HepG2 (cell line): ENCODE results near the gene PGRMC1. TPM values are rescaled to one million over a fixed set of nuclear protein-coding genes. Genes with fewer than 3 reads are reported as not detected.
"Not testable (repeated sequence)": the region's sequence is repeated elsewhere in the genome, so short reads cannot be mapped to it uniquely, and the experiment has no call there.

Source experiments
- ATAC-seq: fragments of 200-7000 bp; cut with Tn5 transposase; 3 replicates; pipeline ENCODE4 v1.9.1; 2020; ENCODE audit warnings: mild to moderate bottlenecking, moderate library complexity
- BruUV-seq: library from RNA; stranded (reverse); fragments of 400-500 nt; replicated peaks from 2 replicates; lab custom pipeline; 2021; lab: Mats Ljungman, UMichigan
- CTCF ChIA-PET: fragments of 300-600 bp; formaldehyde crosslinking; extraction: SDS; loops from one replicate; lab custom pipeline; 2021; ENCODE audit warnings: low total read pairs, inconsistent platforms, low intra/inter-chr PET ratio; lab: Yijun Ruan, JAX
- POLR2A ChIA-PET: fragments of 350-600 bp; sonication (Branson Sonifier 250); formaldehyde crosslinking; loops from one replicate; lab custom pipeline; 2020; ENCODE audit warnings: antibody characterized with exemption, inconsistent platforms; lab: Yijun Ruan, JAX
- DNase-seq: peaks from one replicate; pipeline ENCODE4 v3.0.0-alpha.2; 2015; ENCODE audit warnings: low spot score
- FAIRE-seq: peaks from 3 replicates; lab custom pipeline; 2011; peaks lifted over from hg19 to GRCh38; lab: Jason Lieb, UNC
- H2AFZ ChIP-seq: one replicate; pipeline ENCODE4 v1.6.1; 2011; ENCODE audit warnings: low read length, inconsistent platforms
- H3K27ac ChIP-seq: fragments of 300-600 bp; 3 replicates; pipeline ENCODE4 v1.8.0; 2011; ENCODE audit warnings: mixed run types, mild to moderate bottlenecking, mixed read lengths, low read length, inconsistent platforms; ENCODE audit not compliant: insufficient read depth; ENCODE audit errors: extremely low read length
- H3K27me3 ChIP-seq, 2 experiments: fragments of 200-600 bp in 1 of 2; 2 replicates in 1 of 2; 3 replicates in 1 of 2; pipeline versions ENCODE4 v1.6.0 to v1.8.0; 2011; ENCODE audit warnings: low read length in 2 of 2, mild to moderate bottlenecking in 2 of 2, moderate library complexity in 2 of 2, inconsistent platforms in 1 of 2; ENCODE audit not compliant: insufficient read depth in 2 of 2, control insufficient read depth in 1 of 2
- H3K36me3 ChIP-seq, 2 experiments: fragments of 200-600 bp in 1 of 2; replicated peaks in 1 of 2; 2 replicates in 1 of 2; 3 replicates in 1 of 2; pipeline versions ENCODE4 v1.5.1 to v1.8.0; 2011; ENCODE audit warnings: low read length in 2 of 2, inconsistent platforms in 1 of 2; ENCODE audit not compliant: insufficient read depth in 2 of 2, control insufficient read depth in 1 of 2
- H3K4me1 ChIP-seq: 2 replicates; pipeline ENCODE4 v1.5.1; 2012; ENCODE audit warnings: low read length, inconsistent platforms; ENCODE audit not compliant: insufficient read depth
- H3K4me2 ChIP-seq: 2 replicates; pipeline ENCODE4 v1.6.0; 2011; ENCODE audit warnings: low read depth, low read length, inconsistent platforms
- H3K4me3 ChIP-seq, 3 experiments: fragments of 200-600 bp in 1 of 3; sonication (generic), shearing (Covaris generic) in 1 of 3; replicated peaks in 1 of 3; 2 replicates each; pipeline ENCODE4 v1.5.1; 2011 to 2016; ENCODE audit warnings: low read length in 3 of 3, inconsistent platforms in 2 of 3, low read depth in 2 of 3, mild to moderate bottlenecking in 2 of 3, control low read depth in 1 of 3, mixed read lengths in 1 of 3; ENCODE audit not compliant: insufficient read depth in 1 of 3
- H3K79me2 ChIP-seq: one replicate; pipeline ENCODE4 v1.6.1; 2011; ENCODE audit warnings: low read length, inconsistent platforms; ENCODE audit not compliant: insufficient read depth
- H3K9ac ChIP-seq: 2 replicates; pipeline ENCODE4 v1.6.0; 2011; ENCODE audit warnings: mild to moderate bottlenecking, low read depth, low read length, inconsistent platforms; ENCODE audit not compliant: insufficient read depth
- H3K9me3 ChIP-seq: 2 replicates; pipeline ENCODE4 v1.5.1; 2012; ENCODE audit warnings: mild to moderate bottlenecking, low read length
- H4K20me1 ChIP-seq: 2 replicates; pipeline ENCODE4 v1.6.0; 2011; ENCODE audit warnings: inconsistent platforms, mild to moderate bottlenecking, low read length, moderate library complexity; ENCODE audit not compliant: insufficient read depth
- ADNP ChIP-seq: sonication (generic); formaldehyde crosslinking; IDR thresholded peaks from 2 replicates; pipeline ENCODE4 v1.4.0; 2020; ENCODE audit warnings: missing genetic modification reagents
- KLF9 ChIP-seq: IDR thresholded peaks from 2 replicates; pipeline ENCODE4 v1.6.1; 2016; ENCODE audit warnings: low read depth
- NFIC ChIP-seq: IDR thresholded peaks from 2 replicates; pipeline ENCODE4 v1.6.1; 2012; ENCODE audit warnings: mild to moderate bottlenecking, low read length, inconsistent platforms
- PHB2 ChIP-seq: fragments of 450-650 bp; IDR thresholded peaks from 2 replicates; pipeline ENCODE4 v1.6.1; 2018; ENCODE audit not compliant: partially characterized antibody
- POLR2AphosphoS2 ChIP-seq: IDR thresholded peaks from 2 replicates; pipeline ENCODE4 v1.6.1; 2011; ENCODE audit warnings: low read depth, low read length, improper control_type of control experiment
- SALL2 ChIP-seq: sonication (generic); formaldehyde crosslinking; IDR thresholded peaks from 2 replicates; pipeline ENCODE4 v1.8.1; 2023; ENCODE audit warnings: mild to moderate bottlenecking, missing genetic modification reagents, inconsistent platforms
- ZBTB7B ChIP-seq: sonication (generic); formaldehyde crosslinking; IDR thresholded peaks from 2 replicates; pipeline ENCODE4 v1.4.0; 2020; ENCODE audit warnings: missing genetic modification reagents
- ZFP36 ChIP-seq: fragments of 150-350 bp; IDR thresholded peaks from 2 replicates; pipeline ENCODE4 v1.6.1; 2018; ENCODE audit warnings: borderline replicate concordance, low read length, low read depth; ENCODE audit not compliant: partially characterized antibody
- ZNF12 ChIP-seq: sonication (generic); formaldehyde crosslinking; IDR thresholded peaks from 2 replicates; pipeline ENCODE4 v1.5.0; 2020; ENCODE audit warnings: missing genetic modification reagents
- ZNF558 ChIP-seq: sonication (generic); formaldehyde crosslinking; IDR thresholded peaks from 2 replicates; pipeline ENCODE4 v1.9.0; 2022; ENCODE audit warnings: mild to moderate bottlenecking, missing genetic modification reagents, borderline replicate concordance
- ZNF589 ChIP-seq: sonication (generic); formaldehyde crosslinking; conservative IDR thresholded peaks from 2 replicates; pipeline ENCODE4 v1.8.0; 2022; ENCODE audit warnings: mild to moderate bottlenecking, moderate library complexity, missing genetic modification reagents
- WGBS: methylation state at CpG from one replicate; pipeline ENCODE4 v1.1.6; 2017; ENCODE audit warnings: low lambda C conversion rate; 5-methylcytosine and 5-hydroxymethylcytosine counted together
- in situ Hi-C: cut with HindIII; loops from 2 replicates; pipeline ENCODE4 v1.10.0; 2017; ENCODE audit warnings: low pct_unique_long_range_greater_than_20kb; ENCODE audit not compliant: extremely low pct_ligation_motif_present
- intact Hi-C: fragments of 100-400 bp; cut with micrococcal nuclease; formaldehyde crosslinking; loops from one replicate; pipeline ENCODE4 v1.10.0; 2022; ENCODE audit not compliant: unreplicated experiment
- polyA plus RNA-seq, 8 experiments: library from polyadenylated mRNA; depleted of rRNA in 3 of 8; stranded (reverse) in 7 of 8; unstranded in 1 of 8; fragments of >200 nt; fragmentation: Illumina TruSeq in 4 of 8; extraction: Trizol in 4 of 8; gene quantifications; 2 replicates each; pipeline versions ENCODE4 v1.2.1 to v1.2.3, GENCODE V29; 2011 to 2016; ENCODE audit warnings: low read depth in 4 of 8, missing spikeins in 1 of 8, mixed read lengths in 1 of 8; ENCODE audit not compliant: insufficient read depth in 1 of 8
- total RNA-seq, 5 experiments: library from RNA; depleted of rRNA; stranded (reverse); fragments of >200 nt; fragmentation: Illumina TruSeq; extraction: Trizol; gene quantifications; 2 replicates each; pipeline ENCODE4 v1.2.3, GENCODE V29; 2016; ENCODE audit warnings: low read depth in 1 of 5
- TF ChIP-seq, protein P1 (sequence below): sonication (generic); formaldehyde crosslinking; IDR thresholded peaks from 2 replicates; pipeline ENCODE4 v1.5.0; 2020; ENCODE audit warnings: mild to moderate bottlenecking, missing genetic modification reagents

PGRMC1 gene
- total and polyA plus RNA-seq, 2 of the 13 experiments (the other 11 are each of a cell fraction or from before 2014, with no cell fraction given) = 44.7 to 124 TPM

DNA sequence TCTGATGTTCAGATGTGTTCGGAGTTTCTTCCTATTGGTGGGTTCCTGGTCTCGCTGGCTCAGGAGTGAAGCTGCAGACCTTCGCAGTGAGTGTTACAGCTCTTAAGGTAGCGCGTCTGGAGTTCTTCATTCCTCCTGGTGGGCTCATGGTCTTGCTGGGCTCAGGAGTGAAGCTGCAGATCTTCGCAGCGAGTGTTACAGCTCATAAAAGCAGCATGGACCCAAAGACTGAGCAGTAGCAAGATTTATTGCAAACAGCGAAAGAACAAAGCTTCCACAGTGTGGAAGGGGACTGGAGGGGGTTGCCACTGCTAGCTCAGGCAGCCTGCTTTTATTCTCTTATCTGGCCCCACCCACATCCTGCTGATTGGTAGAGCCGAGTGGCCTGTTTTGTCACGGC, 28.6 kb upstream of the PGRMC1 start:
- H3K4me1 ChIP-seq, ATAC-seq, CTCF ChIA-PET, H3K79me2 ChIP-seq, H2AFZ ChIP-seq, H3K36me3 ChIP-seq, in situ Hi-C loops, intact Hi-C loops, H4K20me1 ChIP-seq, POLR2A ChIA-PET, H3K4me3 ChIP-seq, DNase-seq, FAIRE-seq, H3K4me2 ChIP-seq, H3K27ac ChIP-seq, H3K27me3 ChIP-seq, H3K9me3 ChIP-seq, BruUV-seq, H3K9ac ChIP-seq: not testable (repeated sequence)
- 35% methylated on average over 4 of the region's 10 CpGs for WGBS

DNA sequence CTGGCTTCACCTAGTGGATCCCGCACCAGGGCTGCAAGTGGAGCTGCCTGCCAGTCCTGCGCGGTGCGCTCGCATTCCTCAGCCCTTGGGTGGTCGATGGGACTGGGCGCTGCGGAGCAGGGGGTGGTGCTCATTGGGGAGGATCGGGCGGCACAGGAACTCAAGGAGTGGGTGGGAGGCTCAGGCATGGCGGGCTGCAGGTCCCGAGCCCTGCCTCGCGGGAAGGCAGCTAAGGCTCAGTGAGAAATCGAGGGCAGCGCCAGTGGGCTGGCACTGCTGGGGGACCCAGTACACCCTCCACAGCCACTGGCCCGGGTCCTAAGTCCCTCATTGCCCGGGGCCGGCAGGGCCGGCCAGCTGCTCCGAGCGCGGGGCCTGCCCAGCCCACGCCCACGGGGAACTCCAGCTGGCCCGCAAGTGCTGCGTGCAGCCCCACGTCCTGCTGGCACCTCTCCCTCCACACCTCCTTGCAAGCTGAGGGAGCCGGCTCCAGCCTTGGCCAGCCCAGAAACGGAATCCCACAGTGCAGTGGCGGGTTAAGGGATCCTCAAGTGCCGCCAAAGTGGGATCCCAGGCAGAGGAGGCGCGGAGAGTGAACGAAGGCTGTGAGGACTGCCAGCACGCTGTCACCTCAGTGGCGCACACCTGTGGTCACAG, 27.6 kb upstream of the PGRMC1 start:
- ChIA-PET POLR2A (no interaction called here), CTCF (no interaction called here)
- BruUV-seq = no TSS peak
- in situ Hi-C loops = no loop called here
- H3K36me3 ChIP-seq = no peaks in the 10 kb centered on the region
- H3K79me2 ChIP-seq = no peaks in the 10 kb centered on the region
- H3K27me3 ChIP-seq = no peaks in the 10 kb centered on the region
- H4K20me1 ChIP-seq = no peaks in the 10 kb centered on the region
- FAIRE-seq (no peak), DNase-seq (no peak), ATAC-seq (no peak)
- no peak for TF ChIP-seq POLR2AphosphoS2
- TF ChIP-seq, protein P1, sequence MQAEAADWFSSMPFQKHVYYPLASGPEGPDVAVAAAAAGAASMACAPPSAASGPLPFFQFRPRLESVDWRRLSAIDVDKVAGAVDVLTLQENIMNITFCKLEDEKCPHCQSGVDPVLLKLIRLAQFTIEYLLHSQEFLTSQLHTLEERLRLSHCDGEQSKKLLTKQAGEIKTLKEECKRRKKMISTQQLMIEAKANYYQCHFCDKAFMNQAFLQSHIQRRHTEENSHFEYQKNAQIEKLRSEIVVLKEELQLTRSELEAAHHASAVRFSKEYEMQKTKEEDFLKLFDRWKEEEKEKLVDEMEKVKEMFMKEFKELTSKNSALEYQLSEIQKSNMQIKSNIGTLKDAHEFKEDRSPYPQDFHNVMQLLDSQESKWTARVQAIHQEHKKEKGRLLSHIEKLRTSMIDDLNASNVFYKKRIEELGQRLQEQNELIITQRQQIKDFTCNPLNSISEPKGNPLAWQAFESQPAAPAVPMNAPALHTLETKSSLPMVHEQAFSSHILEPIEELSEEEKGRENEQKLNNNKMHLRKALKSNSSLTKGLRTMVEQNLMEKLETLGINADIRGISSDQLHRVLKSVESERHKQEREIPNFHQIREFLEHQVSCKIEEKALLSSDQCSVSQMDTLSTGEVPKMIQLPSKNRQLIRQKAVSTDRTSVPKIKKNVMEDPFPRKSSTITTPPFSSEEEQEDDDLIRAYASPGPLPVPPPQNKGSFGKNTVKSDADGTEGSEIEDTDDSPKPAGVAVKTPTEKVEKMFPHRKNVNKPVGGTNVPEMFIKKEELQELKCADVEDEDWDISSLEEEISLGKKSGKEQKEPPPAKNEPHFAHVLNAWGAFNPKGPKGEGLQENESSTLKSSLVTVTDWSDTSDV (CRISPR knock-in tag) = no peak
- TF ChIP-seq NFIC = no peak
- no peak for TF ChIP-seq ZBTB7B (CRISPR knock-in tag)
- no peak for TF ChIP-seq KLF9
- no peak for TF ChIP-seq PHB2
- TF ChIP-seq ZNF12 = no peak
- TF ChIP-seq ADNP (CRISPR knock-in tag) = no peak
- no peak for TF ChIP-seq ZNF558 (CRISPR knock-in tag)
- no peak for TF ChIP-seq SALL2
- no peak for TF ChIP-seq ZFP36
- no peak for TF ChIP-seq ZNF589 (CRISPR knock-in tag)
- no peaks in the 10 kb centered on the region for H3K4me1 ChIP-seq
- no peak overlapping the region for H3K27ac ChIP-seq
- H3K4me2 ChIP-seq = no peak overlapping the region
- WGBS = 60% methylated on average over 1 of the region's 37 CpGs
- no peak overlapping the region for H3K4me3 ChIP-seq
- H3K9ac ChIP-seq = no peak overlapping the region
- intact Hi-C loops = no loop called here
- no peak overlapping the region for H2AFZ ChIP-seq
- H3K9me3 ChIP-seq = no peaks in the 10 kb centered on the region
